DMS153 treated with DMSO at 0.1 percent for 48 hours (cell line): ENCODE results near the gene TMEM271.
"Not testable (repeated sequence)": the region's sequence is repeated elsewhere in the genome, so short reads cannot be mapped to it uniquely, and the experiment has no call there.

Experiments used
- DNase-seq: peaks from one replicate; lab custom pipeline; 2025; ENCODE audit not compliant: unreplicated experiment; lab: John Stamatoyannopoulos, UW

TMEM271 gene

DNA sequence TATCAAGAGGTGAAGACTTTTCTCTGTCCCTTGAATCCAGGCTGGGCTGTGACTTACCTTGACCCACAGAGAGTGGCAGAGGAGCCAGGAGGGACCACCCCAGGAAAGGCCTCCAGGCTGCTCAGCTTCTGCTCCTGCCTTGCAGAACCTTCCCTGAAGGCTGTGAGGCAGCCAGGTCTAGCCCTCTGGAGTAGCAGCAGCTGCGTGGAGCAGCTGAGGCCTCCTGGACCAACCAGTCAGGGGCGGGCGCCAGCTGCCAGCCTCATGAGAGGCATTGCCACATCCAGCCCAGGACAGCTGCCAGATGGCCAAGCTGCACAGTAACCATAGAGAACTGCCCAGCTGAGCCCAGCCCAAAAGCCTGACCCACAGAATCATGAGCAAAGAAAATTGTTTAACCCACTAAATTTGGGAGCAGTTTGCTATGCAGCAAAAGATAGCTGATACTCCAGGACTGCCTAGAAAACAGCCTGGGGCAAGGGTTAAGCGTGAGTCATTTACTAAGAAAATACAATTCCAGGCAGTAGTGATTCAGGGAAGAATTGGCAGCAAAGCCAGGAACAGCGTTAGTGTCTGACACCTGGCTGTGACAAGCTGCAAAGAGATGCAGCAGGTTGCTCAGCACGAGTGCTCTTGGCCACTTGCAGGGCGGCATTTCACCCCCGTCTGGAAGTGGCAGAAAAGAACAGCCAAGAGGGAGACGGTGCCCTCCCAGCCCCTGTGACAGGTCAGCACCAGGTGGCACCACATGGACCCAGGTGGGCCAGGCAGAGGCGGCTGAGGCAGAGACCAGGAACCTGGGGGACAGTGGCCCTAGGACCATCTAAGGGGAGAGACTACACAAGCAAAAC is 34.5 kb upstream of the TMEM271 start:
- no peak for DNase-seq

DNA sequence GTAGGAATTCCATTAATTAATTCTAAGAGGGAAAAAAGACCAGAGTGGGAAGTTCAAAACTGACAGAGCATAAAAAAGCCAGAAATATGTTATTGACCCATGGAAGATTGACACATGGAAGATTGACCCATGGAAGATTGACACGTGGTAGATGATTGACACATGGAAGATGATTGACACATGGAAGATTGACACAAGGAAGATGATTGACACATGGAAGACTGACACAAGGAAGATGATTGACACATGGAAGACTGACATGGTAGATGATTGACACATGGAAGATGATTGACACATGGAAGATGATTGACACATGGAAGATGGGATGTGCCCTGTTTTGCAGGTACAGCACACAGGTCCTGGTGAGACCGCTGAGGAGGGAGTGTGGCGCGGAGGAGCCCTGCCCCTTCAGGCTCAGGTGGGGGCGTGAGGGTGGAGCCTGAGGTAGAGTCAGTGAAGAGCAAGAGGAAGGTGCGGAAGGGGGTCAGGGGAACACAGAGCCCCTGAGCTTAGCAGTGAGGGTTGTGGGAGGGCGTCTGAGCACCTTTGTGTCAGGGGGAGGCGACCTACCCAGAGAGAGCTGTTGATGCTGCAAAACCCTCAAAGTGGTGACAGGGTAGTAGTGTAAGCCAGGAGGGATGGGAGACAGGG is 33.4 kb upstream of the TMEM271 start:
- DNase-seq: no peak

DNA sequence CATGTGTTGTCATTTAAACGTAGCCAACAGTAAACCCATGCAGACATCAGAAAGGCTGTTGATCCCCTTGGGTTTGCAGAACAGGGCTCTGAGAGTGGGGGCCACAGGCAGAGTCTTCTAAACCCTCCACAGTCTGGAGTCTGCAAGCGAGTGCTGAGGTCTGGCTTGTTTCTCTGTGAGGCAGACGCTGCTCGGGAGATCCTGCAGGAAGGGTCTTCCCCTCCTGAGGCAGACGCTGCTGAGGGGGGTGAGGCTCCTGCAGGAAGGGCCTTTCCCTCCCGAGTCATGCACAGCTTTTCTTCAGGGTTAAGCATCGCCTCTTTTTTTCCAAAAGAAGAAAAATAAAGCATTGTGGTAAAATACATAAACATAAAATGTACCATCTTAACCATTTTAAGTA is 32.1 kb upstream of the TMEM271 start:
- no peak for DNase-seq

DNA sequence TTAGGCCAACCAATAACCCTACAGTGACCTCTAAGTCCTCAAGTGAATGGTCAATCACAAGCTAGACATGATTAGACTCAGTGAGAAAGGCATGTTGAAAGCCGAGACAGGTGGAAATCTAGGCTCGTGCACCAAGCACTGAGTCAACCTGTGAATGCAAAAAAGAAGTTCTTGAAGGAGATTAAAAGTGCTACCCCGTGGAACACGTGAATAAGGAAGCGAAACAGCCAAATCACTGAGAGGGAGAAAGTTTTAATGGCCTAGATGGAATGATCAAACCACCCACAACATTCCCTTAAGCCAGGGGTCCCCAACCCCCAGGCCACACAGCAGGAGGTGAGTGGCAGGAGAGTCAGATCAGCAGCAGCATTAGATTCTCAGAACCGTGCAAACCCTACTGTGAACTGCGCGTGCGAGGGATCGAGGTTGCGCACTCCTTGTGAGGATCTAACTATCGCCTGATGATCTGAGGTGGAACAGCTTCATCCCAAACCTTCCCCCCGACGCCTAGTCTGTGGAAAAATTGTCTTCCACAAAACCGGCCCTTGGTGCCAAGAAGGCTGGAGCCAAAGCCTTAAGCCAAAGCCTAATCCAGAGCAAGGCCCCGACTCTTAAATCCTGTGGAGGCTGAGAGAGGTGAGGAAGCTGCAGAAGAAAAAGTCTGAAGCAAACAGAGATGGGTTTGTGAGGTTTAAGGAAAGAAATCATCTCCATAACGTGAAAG is 29.8 kb upstream of the TMEM271 start:
- no peak for DNase-seq

DNA sequence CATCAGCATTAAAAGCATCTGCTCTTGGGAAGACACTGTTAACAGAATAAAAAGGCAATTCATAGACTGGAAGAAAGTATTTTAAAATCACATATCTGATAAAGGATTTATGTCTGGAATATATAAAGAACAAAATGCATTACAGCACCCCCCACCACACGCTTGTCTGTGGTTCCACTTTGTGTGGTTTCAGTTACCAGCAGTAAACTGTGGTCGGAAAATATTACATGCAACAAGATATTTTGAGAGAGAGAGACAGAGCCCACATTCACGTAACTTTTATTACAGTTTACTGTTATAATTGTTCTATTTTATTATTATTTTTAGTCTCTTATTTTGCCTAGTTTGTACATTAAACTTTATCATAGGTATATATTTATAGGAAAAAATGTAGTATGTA is 28.0 kb upstream of the TMEM271 start:
- no peak for DNase-seq

DNA sequence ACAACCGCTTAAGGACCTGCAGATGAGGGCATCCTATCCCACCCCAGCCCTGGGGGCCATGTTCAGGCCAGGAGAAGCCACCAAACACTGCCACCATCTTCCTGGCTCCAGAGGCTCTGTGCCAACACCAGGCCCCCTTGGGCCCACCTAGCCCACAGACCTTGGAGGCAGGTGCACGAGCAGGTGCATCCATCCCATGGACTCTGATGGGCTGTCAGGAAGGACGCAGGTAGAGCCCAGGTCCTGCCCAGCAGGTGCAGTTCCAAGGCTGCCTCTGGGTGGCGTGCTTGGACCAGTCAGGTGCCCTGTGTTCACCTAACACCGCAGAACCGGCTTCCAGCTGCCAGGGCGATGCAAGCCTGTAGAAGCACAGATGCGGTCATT is 26.5 kb upstream of the TMEM271 start:
- DNase-seq: no peak

DNA sequence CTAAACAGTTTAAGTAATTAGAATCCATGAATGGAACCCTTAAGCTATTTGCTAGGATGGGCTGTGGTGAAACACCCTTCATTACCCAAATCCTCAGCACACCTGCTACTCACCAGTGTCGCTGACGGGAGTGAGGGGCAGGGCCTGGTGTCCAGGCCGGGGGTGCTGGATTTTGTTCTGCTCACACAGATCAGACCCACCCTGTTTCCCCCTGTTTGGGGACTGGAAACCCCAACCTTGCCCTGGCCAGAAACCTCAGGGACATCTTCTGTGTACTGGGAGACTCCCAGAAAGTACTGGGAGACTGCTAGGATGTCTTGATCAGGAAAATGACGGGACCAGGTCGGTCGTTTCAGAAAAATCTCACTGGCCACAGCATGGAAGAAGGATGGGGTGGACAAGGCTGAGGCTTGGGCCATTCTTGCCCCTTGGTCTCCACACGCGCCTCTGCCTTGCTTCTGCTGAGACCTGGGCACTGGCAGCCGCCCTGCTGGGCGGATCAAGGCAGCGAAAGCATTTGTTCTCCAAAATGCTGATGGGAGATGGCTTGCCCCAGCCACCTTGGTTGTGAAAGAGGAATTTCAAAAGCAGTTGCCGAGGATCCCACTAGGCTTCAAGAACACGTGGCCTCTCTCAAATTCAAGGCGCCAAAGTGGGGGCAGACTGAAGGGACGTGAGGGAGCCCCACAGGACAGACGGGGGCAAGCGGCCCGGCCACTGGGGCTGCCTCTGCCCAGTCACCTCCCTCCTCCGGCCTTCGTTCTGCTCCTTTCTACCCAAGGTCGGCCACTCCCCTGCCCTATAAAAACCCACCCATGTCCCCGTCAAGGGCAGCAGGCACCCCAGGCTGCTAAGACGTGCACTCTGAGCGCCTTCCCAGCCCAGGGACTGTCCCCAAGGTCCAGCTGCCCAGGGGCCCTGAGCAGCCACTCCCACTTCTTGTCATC is 25.8 kb upstream of the TMEM271 start:
- no peak for DNase-seq

DNA sequence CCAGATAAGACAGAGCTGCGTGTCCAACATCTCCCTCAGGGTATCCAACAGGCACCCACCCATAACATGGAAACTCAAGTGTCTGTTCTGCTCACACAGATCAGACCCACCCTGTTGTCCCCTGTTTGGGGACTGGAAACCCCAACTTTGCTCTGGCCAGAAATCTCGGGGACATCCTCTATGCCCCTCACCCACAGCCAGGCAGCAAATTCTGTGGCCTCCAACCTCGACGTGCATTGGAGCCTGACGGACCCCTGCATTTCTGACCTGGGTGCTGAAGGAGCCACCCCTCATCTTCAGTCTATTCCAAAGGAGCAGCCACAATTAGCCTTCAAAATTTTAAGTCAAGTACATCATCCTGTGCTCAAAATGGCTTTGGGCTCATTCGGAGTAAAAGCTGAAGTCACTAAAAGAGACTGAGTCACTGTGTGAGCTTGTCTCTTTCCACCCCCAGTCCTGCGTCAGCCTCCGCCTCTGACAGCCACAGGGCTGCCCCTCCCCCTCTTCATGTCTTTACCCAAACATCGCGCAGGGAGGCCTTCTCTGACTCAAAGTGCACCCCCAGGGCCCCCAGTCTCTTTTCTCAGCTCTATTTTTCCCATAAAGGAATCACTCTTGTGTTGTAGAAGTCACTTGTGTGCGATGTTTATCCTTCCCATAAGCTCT is 24.9 kb upstream of the TMEM271 start:
- no peak for DNase-seq

DNA sequence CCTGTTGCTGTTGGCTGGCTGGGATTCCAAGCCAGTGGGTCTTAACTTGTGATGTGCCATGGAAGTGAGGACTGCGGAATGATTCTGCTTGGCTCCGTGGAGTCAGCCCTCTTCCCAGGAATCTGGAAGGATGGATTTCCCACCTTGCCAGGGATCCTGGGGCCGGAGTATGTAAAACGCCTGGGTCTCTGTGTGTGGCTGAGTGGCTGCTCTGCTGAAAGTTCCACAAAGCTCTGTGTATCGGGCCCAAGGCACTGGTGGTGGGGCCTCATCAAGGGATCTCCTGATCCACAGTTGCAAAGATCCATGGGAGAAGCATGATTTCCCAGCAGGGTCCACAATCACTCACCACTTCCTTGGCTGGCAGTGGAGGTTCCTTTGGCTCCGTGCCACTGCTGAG is 24.1 kb upstream of the TMEM271 start:
- DNase-seq: no peak

DNA sequence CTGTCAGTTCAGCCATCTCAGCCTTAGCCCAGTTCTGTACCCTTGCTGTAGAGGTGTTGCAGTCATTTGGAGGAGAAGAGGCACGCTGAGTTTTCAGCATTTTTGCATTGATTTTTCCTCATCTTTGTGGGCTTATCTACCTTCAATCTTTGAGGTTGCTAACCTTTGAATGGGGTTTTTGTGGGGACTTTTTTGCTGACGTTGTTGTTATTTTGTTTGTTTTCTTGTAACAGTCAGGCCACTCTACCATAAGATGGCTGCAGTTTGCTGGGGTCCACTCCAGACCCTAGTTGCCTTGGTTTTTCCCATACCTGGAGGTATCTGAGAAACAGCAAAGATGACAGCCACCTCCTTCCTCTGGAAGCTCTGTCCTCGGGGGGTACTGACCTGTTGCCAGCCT is 22.8 kb upstream of the TMEM271 start:
- no peak for DNase-seq

DNA sequence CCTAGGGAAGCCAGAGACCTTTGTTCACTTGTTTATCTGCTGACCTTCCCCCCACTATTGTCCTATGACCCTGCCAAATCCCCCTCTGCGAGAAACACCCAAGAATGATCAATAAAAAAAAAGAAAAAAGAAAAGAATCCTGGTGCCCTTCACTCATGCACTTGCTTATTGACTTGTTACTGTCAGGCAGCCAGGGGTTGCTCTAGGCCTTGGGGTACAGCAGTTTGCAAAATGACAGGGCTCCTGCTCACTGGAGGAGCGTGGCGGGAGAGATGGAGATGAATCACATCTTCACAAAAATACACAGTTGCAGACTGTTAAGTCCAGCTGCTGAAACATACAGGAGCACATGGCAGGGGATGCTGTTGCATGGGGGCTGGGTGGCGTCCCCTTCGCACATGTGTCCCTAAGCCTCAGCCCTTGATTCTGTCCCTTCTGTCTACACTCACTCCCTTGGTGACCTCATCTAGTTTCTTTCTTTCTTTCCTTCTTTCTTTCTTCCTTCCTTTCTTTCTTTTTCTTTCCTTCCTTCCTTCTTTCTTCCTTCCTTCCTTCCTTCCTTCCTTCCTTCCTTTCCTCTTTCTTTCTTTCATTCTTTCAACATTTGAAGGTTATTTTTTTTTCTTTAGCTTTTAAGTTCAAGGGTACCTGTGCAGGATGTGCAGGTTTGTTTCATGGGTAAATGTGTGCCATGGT is 16.9 kb upstream of the TMEM271 start:
- no peak for DNase-seq

DNA sequence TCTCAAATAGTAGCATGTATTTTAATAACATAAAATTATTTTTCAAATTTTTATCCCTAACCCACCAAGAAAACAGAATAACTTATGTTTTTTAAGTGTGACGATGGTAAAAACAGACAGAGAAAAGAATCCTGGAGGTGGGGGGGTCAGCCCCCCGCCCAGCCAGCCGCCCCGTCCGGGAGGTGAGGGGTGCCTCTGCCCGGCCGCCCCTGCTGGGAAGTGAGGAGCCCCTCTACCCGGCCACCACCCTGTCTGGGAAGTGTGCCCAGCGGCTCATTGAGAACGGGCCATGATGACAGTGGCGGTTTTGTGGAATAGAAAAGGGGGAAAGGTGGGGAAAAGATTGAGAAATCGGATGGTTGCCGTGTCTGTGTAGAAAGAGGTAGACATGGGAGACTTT is 16.1 kb upstream of the TMEM271 start:
- not testable (repeated sequence) for DNase-seq

DNA sequence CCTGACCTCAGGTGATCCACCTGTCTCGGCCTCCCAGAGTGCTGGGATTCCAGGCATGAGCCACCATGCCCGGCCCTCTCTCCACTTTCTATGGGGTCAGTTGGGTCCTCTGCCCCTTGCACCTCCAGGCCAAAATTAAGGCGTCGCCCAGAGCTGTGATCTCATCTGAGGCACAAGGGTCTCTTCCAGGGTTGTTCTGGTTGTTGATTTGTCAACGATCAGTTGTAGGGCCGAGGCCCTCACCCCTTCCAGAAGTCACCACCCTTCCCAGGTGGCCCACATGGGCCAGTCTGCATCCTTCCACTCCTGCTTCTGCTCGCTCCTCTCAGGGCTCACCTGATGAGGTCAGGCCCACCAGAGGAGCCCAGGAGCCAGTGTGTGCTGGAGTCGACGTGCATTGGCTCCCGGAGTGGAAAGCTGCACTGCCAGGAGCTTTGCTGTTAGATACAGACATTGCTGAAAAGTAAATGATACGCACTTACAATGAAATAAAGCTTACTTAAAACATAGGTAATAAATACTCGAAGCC is 14.3 kb upstream of the TMEM271 start:
- no peak for DNase-seq

DNA sequence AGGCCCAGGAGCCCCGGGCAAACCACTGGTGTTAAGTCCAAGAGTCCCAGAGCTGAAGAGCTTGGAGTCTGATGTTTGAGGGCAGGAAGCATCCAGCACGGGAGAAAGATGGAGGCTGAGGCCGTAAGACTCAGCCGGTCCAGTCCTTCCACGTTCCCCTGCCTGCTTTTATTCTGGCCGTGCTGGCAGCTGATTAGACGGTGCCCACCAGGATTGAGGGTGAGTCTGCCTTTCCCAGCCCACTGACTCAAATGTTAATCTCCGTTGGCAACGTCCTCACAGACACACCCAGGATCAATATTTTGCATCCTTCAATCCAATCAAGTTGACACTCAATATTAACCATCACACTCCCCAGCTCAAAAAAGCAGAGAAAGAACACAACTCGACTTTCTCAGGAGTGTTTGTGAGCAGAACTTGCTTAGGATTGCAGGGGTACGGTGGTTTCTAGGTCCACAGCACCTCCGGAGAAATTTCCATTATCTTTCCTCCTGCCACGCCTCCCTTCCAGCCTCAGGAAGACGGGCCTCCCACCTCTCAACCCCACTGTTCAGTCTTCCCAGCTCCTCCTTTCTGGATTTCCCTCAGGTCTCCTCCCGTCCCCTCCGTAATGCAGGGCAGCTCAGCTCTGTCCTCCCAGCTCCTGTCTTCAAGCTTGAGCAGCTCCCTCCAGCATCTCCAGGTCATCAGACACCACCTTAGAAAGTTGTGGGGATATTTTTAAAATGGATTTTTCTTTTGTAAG is 13.3 kb upstream of the TMEM271 start:
- no peak for DNase-seq

DNA sequence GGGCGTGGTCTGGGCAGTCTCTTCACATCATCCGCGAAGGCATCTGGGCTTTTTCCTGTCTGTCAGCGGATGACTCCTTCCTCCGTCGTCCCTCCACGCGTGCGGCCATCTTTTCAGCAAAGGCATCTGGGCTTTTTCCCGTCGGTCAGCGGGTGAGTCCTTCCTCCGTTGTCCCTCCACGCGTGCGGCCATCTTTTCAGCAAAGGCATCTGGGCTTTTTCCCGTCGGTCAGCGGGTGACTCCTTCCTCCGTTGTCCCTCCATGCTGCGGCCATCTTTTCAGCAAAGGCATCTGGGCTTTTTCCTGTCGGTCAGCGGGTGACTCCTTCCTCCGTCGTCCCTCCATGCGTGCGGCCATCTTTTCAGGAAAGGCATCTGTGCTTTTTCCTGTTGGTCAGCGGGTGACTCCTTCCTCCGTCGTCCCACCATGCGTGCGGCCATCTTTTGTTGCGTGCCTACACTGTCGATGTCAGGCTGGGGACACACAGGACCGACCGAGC is 12.3 kb upstream of the TMEM271 start:
- DNase-seq: no peak

DNA sequence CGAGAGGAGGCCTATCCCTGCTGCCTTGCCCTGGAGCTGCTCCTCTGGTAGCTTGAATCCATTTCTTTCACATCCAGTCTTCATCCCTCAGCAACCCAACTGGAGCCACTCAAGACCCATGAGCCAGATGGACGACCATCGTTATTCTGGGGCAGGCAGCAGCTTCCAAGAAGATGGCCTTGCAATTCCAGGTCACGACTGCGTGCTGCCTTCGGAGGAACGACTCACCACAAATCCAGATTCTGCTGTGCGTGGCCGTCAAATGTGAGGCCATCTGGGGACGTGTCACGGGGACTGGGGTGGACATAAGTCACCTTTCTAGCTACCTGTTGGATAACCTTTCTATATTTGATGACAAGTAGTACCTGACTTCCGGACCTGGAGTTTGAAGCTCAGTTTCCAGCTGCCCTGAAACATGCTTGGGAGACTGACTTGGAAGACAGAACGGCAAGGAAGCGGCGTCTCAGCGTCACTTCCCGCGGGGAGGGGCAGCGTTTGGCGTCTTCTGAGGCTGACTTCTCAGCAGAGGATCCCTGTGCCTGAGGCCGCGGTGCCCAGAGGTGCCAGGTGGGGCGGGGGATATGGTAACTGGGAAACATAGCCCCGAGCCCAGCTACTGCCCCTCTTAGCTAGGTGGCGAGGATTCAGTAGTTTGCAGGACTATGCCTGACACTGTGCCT is 11.7 kb upstream of the TMEM271 start:
- DNase-seq: no peak

DNA sequence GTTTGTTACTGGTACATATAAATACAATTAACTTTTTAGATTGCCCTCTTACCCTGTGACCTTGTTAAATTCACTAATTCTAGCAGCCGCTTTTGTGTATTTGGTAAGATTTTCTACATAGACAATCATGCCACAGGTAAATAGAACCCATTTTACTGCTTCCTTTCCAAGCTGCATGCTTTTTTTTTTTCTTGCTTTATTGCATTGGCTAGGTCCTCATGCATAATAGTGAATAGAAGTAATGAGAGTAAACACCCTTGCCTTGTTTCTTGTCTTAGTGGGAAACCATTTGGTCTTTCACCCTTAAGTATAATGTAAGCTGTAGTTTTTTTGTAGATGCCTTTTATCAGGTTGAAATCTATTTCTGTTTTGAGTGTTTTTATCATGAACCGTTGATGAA is 7.7 kb upstream of the TMEM271 start:
- no peak for DNase-seq

DNA sequence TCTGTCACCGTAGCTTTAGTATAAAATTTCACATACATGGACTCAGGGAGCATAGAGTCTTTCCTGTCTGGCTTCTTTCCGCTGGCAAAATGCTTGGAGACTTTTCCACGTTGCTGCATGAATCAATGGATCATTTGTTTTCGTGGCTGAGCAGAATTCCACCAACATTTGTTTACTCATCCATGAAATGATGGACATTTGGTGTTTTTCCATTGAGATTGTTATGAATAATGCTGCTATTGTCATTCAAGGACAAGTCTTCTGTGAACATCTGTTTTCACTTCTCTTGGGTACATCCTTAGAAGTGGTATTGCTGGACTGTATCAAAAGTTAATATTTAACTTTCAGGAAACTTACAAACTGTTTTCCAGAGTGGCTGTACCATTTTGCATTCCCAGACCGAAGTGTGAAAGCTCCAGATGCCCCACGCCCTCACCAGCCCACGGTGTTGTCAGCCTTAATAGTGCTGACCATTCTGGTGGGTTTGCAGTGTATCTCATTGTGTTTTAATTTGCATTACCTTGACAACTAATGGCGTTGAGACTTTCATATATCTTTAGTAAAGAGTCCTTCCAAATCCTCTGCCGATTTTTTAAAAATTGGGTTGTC is 5.8 kb upstream of the TMEM271 start:
- DNase-seq: no peak
